ENCODE data around the gene CAMKMT.
"Not testable (repeated sequence)": the region's sequence is repeated elsewhere in the genome, so short reads cannot be mapped to it uniquely, and the experiment has no call there.

The CAMKMT gene

DNA sequence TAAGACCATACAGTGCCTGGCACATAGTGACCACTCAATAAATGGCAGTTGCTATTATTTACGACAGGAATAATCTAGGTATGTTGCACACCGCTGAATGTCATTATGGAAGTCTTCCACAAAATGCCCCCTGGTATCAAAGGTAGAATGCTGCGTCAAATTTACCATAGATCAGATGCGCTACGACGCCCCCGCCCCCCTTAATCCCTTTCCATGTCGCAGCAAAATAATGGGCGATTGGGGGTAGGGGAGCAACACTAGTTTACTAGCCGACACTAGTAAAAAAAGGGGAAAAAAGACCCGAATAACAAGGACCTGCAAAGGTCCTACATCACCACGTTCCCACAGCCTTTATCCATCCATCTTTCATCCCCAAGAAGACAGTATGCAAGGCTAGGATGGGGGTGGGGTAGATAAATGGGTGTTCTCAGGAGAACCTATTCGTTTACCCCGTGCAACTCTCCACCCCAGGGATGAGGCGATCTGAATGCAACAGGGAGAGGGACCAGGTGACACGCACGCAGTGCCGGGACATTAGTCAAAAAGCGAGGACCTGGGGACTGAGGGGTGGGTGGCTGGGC, 908 bp upstream of the CAMKMT start:
- no peak for DNase-seq (ENCODE audit: low spot score)

DNA sequence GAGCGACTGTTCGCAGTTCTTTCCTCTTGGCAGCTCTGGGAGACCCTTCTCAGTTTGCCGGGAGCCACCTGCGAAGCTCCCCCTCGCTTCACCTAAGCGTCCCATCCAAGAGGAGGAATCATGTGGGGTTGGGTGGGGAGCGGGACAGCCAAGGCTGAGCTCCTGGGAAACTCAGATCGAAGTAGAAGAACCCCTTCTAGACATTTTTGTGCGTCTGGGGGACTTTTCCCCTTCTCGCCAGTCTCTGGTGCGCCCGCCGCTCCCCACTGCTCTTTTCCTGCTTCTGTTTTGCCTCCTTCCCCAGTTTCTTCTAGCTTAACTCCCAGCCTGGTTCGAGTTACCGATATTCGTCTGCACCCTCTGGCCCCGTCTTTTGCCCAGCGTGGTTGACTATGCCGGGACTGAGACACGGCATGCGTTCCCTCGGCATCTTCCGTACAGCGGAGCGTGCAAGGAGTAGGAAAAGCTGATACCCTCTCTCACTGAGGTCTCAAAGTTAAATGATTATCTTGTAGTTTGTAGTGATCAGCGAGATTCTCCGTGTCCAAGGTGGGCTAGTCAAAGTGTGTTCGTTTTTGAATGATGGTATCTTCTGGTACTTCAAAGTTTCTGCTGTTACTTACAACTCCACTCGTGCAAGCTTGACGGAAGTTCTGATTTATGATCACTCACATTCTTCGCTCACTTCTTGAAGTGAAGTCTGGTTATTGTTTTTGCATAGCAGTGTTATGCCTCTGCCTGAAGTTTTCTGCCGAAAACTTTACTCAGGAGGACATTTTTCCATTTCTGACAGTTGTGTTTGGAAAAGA, 664 bp downstream of the CAMKMT start:
- peak; percentile 61 for DNase-seq (ENCODE audit: low spot score)

DNA sequence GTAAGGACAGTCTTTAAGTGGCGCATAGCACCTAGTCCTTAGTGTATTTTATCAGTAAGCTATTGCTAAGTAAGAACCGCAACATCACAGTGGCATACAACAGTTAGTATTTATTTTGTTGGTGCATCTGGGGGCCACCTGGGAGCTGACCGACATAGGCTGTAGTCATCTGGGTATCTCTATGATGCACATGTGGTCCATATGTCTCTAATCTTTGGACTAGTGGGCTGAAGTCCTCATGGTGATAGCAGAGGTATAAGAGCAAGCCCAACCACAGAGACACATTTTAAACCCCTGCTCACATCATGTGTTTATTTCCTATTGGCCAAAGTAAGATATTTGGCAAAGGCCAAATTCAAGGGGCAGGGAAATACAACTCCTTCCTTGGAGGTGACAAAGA, 2.9 kb downstream of the CAMKMT start:
- DNase-seq (ENCODE audit: low spot score): no peak

DNA sequence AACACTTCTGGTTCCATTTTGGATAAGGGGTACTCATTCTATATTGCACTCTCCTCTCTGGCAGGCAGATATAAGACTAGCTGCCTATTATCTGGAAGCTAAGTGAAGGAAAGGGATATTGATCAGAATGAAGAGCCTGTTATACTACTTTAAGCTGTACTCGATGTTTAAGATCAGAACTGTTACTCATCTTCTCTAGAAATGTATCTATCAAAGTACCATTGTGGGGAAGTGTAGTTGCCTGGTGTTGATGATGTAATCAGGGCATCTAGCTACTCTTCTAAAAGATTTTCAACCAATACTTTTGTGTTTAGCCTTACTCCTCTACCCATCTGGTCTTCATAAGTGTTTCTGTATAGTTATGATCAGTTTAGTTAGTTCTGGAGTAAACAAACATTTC, 5.8 kb downstream of the CAMKMT start:
- DNase-seq (ENCODE audit: low spot score): no peak

- no peak for DNase-seq (ENCODE audit: low spot score)
Measured at GRCh38 chr2:44369392-44369791, 7.6 kb downstream of the CAMKMT start.

GRCh38 chr2:44371445-44371844, 9.7 kb downstream of the CAMKMT start:
- no peak for DNase-seq (ENCODE audit: low spot score)

DNA sequence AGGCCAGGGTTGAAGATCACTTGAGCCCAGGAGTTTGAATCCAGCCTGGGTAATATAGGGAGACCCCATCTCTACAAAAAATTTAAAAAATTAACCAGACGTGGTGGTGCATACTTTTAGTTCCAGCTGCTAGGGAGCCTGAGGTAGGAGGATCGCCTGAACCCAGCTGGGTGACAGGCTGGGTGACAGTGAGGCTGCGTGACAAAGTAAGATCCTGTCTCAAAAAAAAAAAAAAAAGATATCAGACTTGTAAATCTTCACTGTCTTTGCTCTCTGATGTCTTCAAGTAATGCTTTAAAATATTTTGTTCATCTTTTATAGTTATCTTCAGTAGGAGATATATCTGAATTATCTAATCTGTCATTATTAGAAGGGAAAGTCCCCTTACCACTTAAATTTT, 10.5 kb downstream of the CAMKMT start:
- no peak for DNase-seq (ENCODE audit: low spot score)

DNA sequence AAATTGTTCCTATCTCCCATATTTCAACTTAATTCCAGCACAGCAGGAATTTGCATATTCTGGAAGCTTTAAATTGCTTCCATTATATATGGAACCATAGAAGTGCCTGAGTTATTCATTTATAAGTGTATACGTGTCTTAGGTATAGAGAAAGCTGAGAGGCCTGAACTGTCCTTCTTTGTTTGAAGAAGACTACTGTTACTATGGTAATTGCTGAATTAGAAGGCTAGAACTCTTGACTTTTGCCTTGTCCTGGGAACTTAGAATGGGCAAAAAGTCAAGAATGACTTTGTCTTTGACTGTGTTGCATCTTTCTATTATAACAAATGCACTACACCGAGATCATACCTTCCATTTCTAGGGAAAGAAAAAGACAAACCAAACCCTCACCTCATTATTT, 15.7 kb downstream of the CAMKMT start:
- DNase-seq (ENCODE audit: low spot score): no peak

GRCh38 chr2:44385226-44385625, 23.5 kb downstream of the CAMKMT start:
- not testable (repeated sequence) for DNase-seq (ENCODE audit: low spot score)

DNA sequence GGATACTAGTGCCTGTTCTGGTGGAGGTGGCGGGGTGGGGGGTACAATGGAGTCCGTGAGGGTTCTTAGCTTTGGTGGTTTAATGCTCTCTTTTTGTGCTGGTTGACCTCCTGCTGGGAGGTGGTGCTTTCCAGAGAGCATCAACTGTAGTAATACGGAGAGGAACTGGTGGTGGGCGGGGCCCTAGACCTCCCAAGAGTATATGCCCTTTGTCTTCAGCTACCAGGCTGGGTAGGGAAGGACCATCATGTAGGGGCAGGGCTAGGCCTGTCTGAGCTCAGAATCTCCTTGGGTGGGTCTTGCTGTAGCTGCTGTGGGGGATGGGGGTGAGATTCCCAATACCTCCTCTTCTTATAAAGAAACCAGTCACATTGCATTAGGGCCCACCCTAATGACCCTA, 27.1 kb downstream of the CAMKMT start:
- DNase-seq (ENCODE audit: low spot score): no peak

DNA sequence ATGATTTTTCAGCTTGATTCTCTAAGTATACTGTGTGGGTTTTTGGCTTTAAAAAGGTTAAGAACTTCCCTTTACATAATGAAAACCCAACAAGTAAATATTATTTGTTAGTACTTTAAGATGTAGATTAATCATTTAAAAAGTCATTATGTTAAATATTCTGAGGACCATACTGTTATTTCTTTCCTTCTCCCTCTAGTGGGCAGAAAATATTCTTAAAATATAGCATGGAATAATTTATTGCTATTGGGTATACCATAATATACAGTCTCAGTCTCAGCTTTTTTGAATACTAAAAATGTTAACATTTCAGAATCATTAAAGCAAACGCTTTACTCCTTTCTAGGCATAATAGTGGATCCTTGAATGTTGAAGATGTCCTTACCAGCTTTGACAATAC, 28.1 kb downstream of the CAMKMT start:
- no peak for DNase-seq (ENCODE audit: low spot score)

DNA sequence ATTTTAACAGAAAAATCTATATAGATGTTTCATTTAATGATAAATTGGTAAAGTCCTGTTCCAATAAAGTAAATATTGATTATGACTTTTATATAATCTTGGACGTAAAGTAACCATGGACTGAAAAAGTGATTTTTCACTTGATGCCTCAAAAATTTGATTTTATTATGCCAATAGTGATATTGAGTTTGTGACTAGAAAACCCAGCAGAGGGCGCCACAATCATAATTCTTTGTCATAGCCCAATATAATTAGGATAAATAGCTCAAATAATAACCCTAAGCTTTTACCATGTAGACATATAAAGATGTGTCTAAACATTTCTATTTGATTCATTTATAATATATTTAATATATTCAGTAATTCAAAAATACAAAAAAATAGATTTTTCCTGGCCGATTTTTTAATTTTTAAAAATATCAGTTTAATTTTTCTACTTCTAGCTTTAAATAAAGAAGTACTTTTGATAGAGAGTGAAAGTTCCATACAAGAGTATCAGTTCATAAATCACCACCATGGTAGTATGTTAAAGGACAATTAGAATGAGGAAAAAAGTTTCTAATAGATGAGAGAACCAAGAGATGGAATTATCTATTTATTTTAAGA, 30.7 kb downstream of the CAMKMT start:
- DNase-seq (ENCODE audit: low spot score): peak; percentile 49

DNA sequence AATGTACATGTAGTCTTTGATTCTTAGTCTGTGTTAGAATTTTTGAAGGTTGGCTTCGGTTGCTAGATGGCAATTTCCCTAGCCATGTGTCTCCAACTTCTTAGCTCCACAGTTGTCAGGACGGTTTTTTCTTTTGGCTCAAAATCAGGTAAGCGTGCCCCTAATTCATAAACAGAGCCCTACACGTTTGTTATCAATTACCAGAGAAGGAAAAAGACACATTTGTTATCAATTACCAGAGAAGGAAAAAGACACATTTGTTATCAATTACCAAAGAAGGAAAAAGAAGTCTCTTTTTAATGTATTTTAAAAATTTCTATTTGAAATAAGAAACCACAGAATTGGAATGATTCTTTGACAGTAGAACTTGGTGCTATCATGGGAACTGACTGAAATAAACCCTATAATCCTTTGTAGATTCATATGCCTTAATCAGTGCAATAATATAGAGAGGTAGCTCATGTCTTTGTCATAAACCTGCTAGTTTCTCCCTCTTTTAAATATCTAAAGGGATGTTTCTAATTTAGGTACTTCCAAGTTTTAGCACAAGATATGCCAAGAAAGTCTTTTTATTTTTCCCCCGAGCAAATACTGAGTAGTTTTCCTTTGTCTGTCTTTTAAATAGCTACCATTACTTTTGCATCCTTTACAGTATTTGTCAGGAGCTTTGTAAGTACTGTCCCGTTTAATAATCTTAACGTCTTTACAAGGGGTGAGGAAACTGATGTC, 35.9 kb downstream of the CAMKMT start:
- no peak for DNase-seq (ENCODE audit: low spot score)

- no peak for DNase-seq (ENCODE audit: low spot score)
Measured at GRCh38 chr2:44398243-44398897, 36.6 kb downstream of the CAMKMT start.

DNA sequence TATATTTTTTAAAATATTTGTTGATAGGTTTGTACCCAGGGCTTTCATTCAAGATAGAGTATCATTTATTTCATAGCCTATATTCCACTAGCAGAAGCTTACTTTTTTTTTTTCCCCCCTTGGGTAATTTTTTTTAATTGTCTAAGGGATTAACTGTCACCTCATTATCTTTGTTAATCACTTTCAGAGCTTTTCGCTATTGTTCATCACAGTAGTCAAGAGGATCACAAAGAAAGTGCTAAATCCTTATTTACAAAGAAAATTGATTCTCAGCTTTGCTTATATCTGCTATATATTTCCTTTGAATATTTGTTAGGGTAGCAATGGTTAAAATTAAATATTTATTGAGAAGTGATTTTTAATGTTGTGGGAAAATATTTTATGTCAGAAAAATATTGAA, 59.0 kb downstream of the CAMKMT start:
- no peak for DNase-seq (ENCODE audit: low spot score)

DNA sequence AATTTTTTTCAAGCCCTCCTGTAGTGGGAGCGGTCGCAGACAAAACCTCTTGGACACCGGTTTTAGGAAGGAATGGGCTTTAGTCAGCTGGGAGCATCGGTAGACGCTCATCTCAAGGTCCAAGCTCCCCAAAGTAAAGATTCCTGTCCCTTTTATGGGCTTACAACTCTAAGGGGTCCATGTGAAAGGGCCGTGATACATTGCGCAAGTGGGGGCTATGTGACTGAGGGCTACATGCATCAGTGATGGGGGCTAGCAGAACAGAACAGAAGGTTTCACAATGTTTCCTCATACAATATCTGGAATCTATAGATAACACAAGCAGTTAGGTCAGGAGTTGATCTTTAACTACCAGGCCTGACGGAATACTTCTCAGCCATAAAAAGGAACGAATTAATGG, 62.5 kb downstream of the CAMKMT start:
- DNase-seq (ENCODE audit: low spot score): no peak

DNA sequence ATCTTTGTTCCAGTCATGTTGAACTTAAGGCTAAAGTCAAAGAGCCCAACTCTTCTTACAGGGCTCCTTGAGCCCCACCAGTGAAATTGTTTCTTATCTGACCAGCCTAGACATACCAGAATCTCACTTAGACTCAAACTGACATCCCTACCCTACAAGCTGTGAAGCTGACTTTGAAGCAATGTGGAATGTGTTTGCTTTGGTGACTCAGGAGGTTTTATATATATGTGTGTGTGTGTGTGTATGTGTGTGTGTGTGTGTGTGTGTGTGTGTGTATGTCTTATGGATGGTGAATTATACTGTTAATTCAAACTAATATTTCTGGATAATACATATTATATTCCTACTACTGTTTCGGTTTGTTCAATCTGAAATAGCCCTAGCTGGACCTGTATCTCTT, 67.3 kb downstream of the CAMKMT start:
- DNase-seq (ENCODE audit: low spot score): no peak

- no peak for DNase-seq (ENCODE audit: low spot score)
Measured at GRCh38 chr2:44430342-44430741, 68.6 kb downstream of the CAMKMT start.

GRCh38 chr2:44433895-44434294, 72.1 kb downstream of the CAMKMT start:
- no peak for DNase-seq (ENCODE audit: low spot score)

DNA sequence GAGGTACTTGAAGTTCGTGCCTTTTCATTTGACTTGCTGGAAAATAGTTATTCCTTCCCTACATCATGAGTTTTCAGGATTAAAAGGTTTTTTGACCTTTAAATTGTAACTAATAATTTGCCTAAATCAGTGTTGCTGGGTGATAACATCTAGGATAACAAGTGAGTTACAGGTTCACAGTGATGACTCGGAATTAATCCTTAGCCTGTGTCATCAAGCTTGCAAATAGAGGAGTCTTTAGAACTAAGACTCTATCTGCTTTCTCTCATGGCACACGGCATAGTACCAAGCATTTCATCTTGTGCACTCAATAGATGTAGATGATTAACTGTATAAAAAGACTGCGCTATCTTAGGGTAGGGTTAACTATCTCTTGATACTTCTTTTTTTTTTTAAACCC, 79.5 kb downstream of the CAMKMT start:
- no peak for DNase-seq (ENCODE audit: low spot score)

- DNase-seq (ENCODE audit: low spot score): no peak
Measured at GRCh38 chr2:44442019-44442418, 80.3 kb downstream of the CAMKMT start.

GRCh38 chr2:44443517-44443916, 81.8 kb downstream of the CAMKMT start:
- no peak for DNase-seq (ENCODE audit: low spot score)
